ENCODE data around the gene STRN3. TPM values are rescaled to one million over a fixed set of nuclear protein-coding genes. Genes with fewer than 3 reads are reported as not detected.
"Not testable (repeated sequence)": the region's sequence is repeated elsewhere in the genome, so short reads cannot be mapped to it uniquely, and the experiment has no call there.

Gene STRN3
- total RNA-seq, 1 experiment from 2014 or later = 52.1 TPM

GRCh38 chr14:31057035-31057434, 30.9 kb upstream of the STRN3 start:
- H3K56ac ChIP-seq (ENCODE audit: insufficient read length, low read depth, low read length) = no peak overlapping the region
- H3K36me3 Mint-ChIP-seq (ENCODE audit: insufficient read depth in 1 of 3, low read depth in 3 of 3) = no peaks in the 10 kb centered on the region
- H3K9me3 Mint-ChIP-seq = no peaks in the 10 kb centered on the region
- H3K27me3 Mint-ChIP-seq (ENCODE audit: low read depth) = no peaks in the 10 kb centered on the region
- no peak for TF ChIP-seq CTCF (conservative IDR thresholded peaks at IDR 0.05)
- no peak overlapping the region for H2AFZ ChIP-seq (ENCODE audit: low read length)
- DNase-seq = no peak
- H3K79me2 ChIP-seq (ENCODE audit: insufficient read depth, low read length) = no peaks in the 10 kb centered on the region
- no peak overlapping the region for H2BK20ac ChIP-seq (ENCODE audit: low read depth, low read length, poor library complexity, severe bottlenecking)
- no peaks in the 10 kb centered on the region for H3K79me1 ChIP-seq (ENCODE audit: insufficient read depth, low read depth, low read length, poor library complexity, severe bottlenecking)
- no peak overlapping the region for H3K4ac ChIP-seq (ENCODE audit: low read depth, low read length)
- no peaks in the 10 kb centered on the region for H3K9me3 ChIP-seq (ENCODE audit: control insufficient read depth, low read depth, low read length)
- peaks cover 3% of the 10 kb centered on the region; the same call in 1 of the 2 replicates for H3K4me1 ChIP-seq (ENCODE audit: insufficient read depth, low read length)
- H3K14ac ChIP-seq (ENCODE audit: insufficient read depth, low read length) = no peak overlapping the region
- H3K18ac ChIP-seq (ENCODE audit: insufficient read length, low read depth, low read length) = no peak overlapping the region
- no CpG with 5 or more reads among the region's 1 CpG for WGBS (ENCODE audit: extremely low coverage, insufficient read length, low lambda C conversion rate)
- H4K20me1 ChIP-seq (ENCODE audit: control insufficient read depth, insufficient read depth, insufficient read length) = no peaks in the 10 kb centered on the region
- no peaks in the 10 kb centered on the region for H3K23me2 ChIP-seq (ENCODE audit: insufficient read length, low read depth, low read length, poor library complexity, severe bottlenecking)
- H3K4me2 ChIP-seq (ENCODE audit: insufficient read depth, insufficient read length, low read length) = no peak overlapping the region
- no peak overlapping the region for H3T11ph ChIP-seq (ENCODE audit: low read length)
- H3K4me3 Mint-ChIP-seq = no peak overlapping the region
- H2BK5ac ChIP-seq (ENCODE audit: insufficient read length, low read length) = no peak overlapping the region
- H2AK5ac ChIP-seq (ENCODE audit: insufficient read length, low read length) = no peak overlapping the region
- H3K27ac ChIP-seq (ENCODE audit: insufficient read length, low read depth, low read length) = no peak overlapping the region
- no peak overlapping the region for H2BK120ac ChIP-seq (ENCODE audit: low read depth, low read length, poor library complexity, severe bottlenecking)
- no peaks in the 10 kb centered on the region for H3K27me3 ChIP-seq (ENCODE audit: insufficient read depth, low read length)
- H3K23ac ChIP-seq (ENCODE audit: insufficient read length, low read depth, low read length) = no peak overlapping the region
- H4K5ac ChIP-seq (ENCODE audit: insufficient read length, low read depth, low read length) = no peak overlapping the region
- H2BK15ac ChIP-seq (ENCODE audit: low read depth, low read length) = no peak overlapping the region
- peaks cover 18 to 19% of the 10 kb centered on the region in 2 experiments for H3K4me1 Mint-ChIP-seq
- no peak overlapping the region; a peak in 1 of 7 replicates for H3K27ac Mint-ChIP-seq
- H4K91ac ChIP-seq (ENCODE audit: insufficient read length, low read depth, low read length) = no peak overlapping the region
- H4K8ac ChIP-seq (replicated peaks; ENCODE audit: insufficient read length, low read depth, low read length) = no peak overlapping the region
- H2BK12ac ChIP-seq (ENCODE audit: insufficient read length, low read depth, low read length) = no peak overlapping the region
- H3K9ac ChIP-seq (ENCODE audit: extremely low read depth, insufficient read length, low read length) = no peak overlapping the region

GRCh38 chr14:31052905-31053586, 26.9 kb upstream of the STRN3 start:
- H3K27me3 Mint-ChIP-seq (ENCODE audit: low read depth); H3K27me3 ChIP-seq (ENCODE audit: insufficient read depth, low read length); H3K4me2 ChIP-seq (ENCODE audit: insufficient read depth, insufficient read length, low read length); H4K5ac ChIP-seq (ENCODE audit: insufficient read length, low read depth, low read length); H3K23me2 ChIP-seq (ENCODE audit: insufficient read length, low read depth, low read length, poor library complexity, severe bottlenecking); H3K4me1 ChIP-seq (ENCODE audit: insufficient read depth, low read length); H2AFZ ChIP-seq (ENCODE audit: low read length); H3K56ac ChIP-seq (ENCODE audit: insufficient read length, low read depth, low read length); H3K23ac ChIP-seq (ENCODE audit: insufficient read length, low read depth, low read length); H3K9ac ChIP-seq (ENCODE audit: extremely low read depth, insufficient read length, low read length); H3K4me3 Mint-ChIP-seq; H2BK5ac ChIP-seq (ENCODE audit: insufficient read length, low read length); H3K9me3 ChIP-seq (ENCODE audit: control insufficient read depth, low read depth, low read length); H2BK15ac ChIP-seq (ENCODE audit: low read depth, low read length); H3K36me3 Mint-ChIP-seq (ENCODE audit: insufficient read depth in 1 of 3, low read depth in 3 of 3); H3K14ac ChIP-seq (ENCODE audit: insufficient read depth, low read length); H3K4me1 Mint-ChIP-seq; H4K20me1 ChIP-seq (ENCODE audit: control insufficient read depth, insufficient read depth, insufficient read length); DNase-seq; H3K79me2 ChIP-seq (ENCODE audit: insufficient read depth, low read length); H2BK120ac ChIP-seq (ENCODE audit: low read depth, low read length, poor library complexity, severe bottlenecking); H3K79me1 ChIP-seq (ENCODE audit: insufficient read depth, low read depth, low read length, poor library complexity, severe bottlenecking); H2BK12ac ChIP-seq (ENCODE audit: insufficient read length, low read depth, low read length); H4K8ac ChIP-seq (replicated peaks; ENCODE audit: insufficient read length, low read depth, low read length); H2BK20ac ChIP-seq (ENCODE audit: low read depth, low read length, poor library complexity, severe bottlenecking); H4K91ac ChIP-seq (ENCODE audit: insufficient read length, low read depth, low read length); H2AK5ac ChIP-seq (ENCODE audit: insufficient read length, low read length); H3K4ac ChIP-seq (ENCODE audit: low read depth, low read length); H3K9me3 Mint-ChIP-seq; H3K18ac ChIP-seq (ENCODE audit: insufficient read length, low read depth, low read length); H3T11ph ChIP-seq (ENCODE audit: low read length); H3K27ac ChIP-seq (ENCODE audit: insufficient read length, low read depth, low read length): not testable (repeated sequence)
- peak overlapping the region in 1 of 3 experiments; percentile 68; a peak in 1 of 7 replicates for H3K27ac Mint-ChIP-seq
- WGBS (ENCODE audit: extremely low coverage, insufficient read length, low lambda C conversion rate) = no CpG with 5 or more reads among the region's 9 CpGs

Measured in H9 (cell line).